GM12873 (cell line): ENCODE measurements around the gene AIP.

Experiments
- CTCF ChIP-seq: IDR thresholded peaks from 2 replicates; pipeline ENCODE4 v1.5.1; 2012; ENCODE audit warnings: low read depth, mild to moderate bottlenecking, moderate library complexity, low read length, control low read depth; ENCODE audit not compliant: insufficient read depth; ENCODE audit errors: missing control alignments

The AIP gene

GRCh38 chr11:67524480-67524808 is 41.6 kb downstream of the AIP start:
- no peak for TF ChIP-seq CTCF

GRCh38 chr11:67525275-67525976 is 42.6 kb downstream of the AIP start:
- TF ChIP-seq CTCF: no peak

GRCh38 chr11:67528376-67528775 is 45.5 kb downstream of the AIP start:
- TF ChIP-seq CTCF: no peak

GRCh38 chr11:67530282-67530592 is 47.4 kb downstream of the AIP start:
- no peak for TF ChIP-seq CTCF

- TF ChIP-seq CTCF: no peak
Observed at GRCh38 chr11:67532889-67533288, 50.1 kb downstream of the AIP start.

- TF ChIP-seq CTCF: no peak
Observed at GRCh38 chr11:67534070-67534679, 51.3 kb downstream of the AIP start.

- no peak for TF ChIP-seq CTCF
Observed at GRCh38 chr11:67535561-67535960, 52.7 kb downstream of the AIP start.

- TF ChIP-seq CTCF: no peak
Observed at GRCh38 chr11:67538306-67538705, 55.5 kb downstream of the AIP start.
